H1 (cell line): ENCODE data around the gene CDC7. TPM values are rescaled to one million over a fixed set of nuclear protein-coding genes. Genes with fewer than 3 reads are reported as not detected.

Experiments
- CTCF ChIA-PET: fragments of 300-600 bp; sonication (Branson Sonifier 250); formaldehyde crosslinking; loops from one replicate; lab custom pipeline; 2021; ENCODE audit not compliant: partially characterized antibody; lab: Charles Lee
- POLR2A ChIA-PET: fragments of 300-600 bp; sonication (Branson Sonifier 250); formaldehyde crosslinking; loops from one replicate; lab custom pipeline; 2021; ENCODE audit warnings: inconsistent platforms; ENCODE audit not compliant: partially characterized antibody; lab: Charles Lee
- DNase-seq, 2 experiments: peaks; one replicate each; pipeline versions ENCODE4 v3.0.0 to v3.0.0-alpha.2; 2010 to 2022; ENCODE audit warnings: low spot score in 2 of 2, low read depth in 1 of 2, mixed read lengths in 1 of 2
- FAIRE-seq: peaks from 2 replicates; lab custom pipeline; 2011; peaks lifted over from hg19 to GRCh38; lab: Jason Lieb, UNC
- H2AFZ ChIP-seq: 2 replicates; pipeline ENCODE4 v1.8.1; 2012; ENCODE audit warnings: low read length, inconsistent platforms
- H2AK5ac ChIP-seq: 2 replicates; pipeline ENCODE4 v1.6.1; 2013; ENCODE audit warnings: low read depth, low read length
- H2BK120ac ChIP-seq: replicated peaks from 2 replicates; pipeline ENCODE3; 2013; ENCODE audit warnings: low read depth, low read length, inconsistent platforms
- H2BK12ac ChIP-seq: 2 replicates; pipeline ENCODE4 v1.6.1; 2013; ENCODE audit warnings: low read depth, low read length
- H2BK15ac ChIP-seq: 2 replicates; pipeline ENCODE4 v1.6.1; 2013; ENCODE audit warnings: low read length
- H2BK20ac ChIP-seq: 2 replicates; pipeline ENCODE4 v1.6.1; 2013; ENCODE audit warnings: low read length
- H2BK5ac ChIP-seq: 2 replicates; pipeline ENCODE4 v1.6.1; 2013; ENCODE audit warnings: low read depth, low read length
- H3K14ac ChIP-seq: 2 replicates; pipeline ENCODE4 v1.6.1; 2013; ENCODE audit warnings: inconsistent platforms; ENCODE audit not compliant: insufficient read length
- H3K18ac ChIP-seq: 2 replicates; pipeline ENCODE4 v1.6.1; 2013; ENCODE audit warnings: low read length; ENCODE audit errors: extremely low read depth
- H3K23ac ChIP-seq: 2 replicates; pipeline ENCODE4 v1.6.1; 2013; ENCODE audit warnings: inconsistent platforms; ENCODE audit not compliant: insufficient read length
- H3K23me2 ChIP-seq: 2 replicates; pipeline ENCODE4 v1.6.1; 2013; ENCODE audit warnings: low read depth, low read length
- H3K27ac ChIP-seq: 2 replicates; pipeline ENCODE4 v1.6.1; 2011; ENCODE audit warnings: low read depth, low read length, inconsistent platforms
- H3K27me3 ChIP-seq, 4 experiments: replicated peaks in 1 of 4; 1 replicate in 1 of 4; 2 replicates in 3 of 4; pipeline versions ENCODE4 v1.6.1 to v1.8.1; 2011 to 2013; ENCODE audit warnings: low read length in 3 of 4, mild to moderate bottlenecking in 3 of 4, inconsistent platforms in 2 of 4, mixed read lengths in 2 of 4, moderate library complexity in 1 of 4; ENCODE audit not compliant: control insufficient read depth in 3 of 4, insufficient read depth in 3 of 4; ENCODE audit errors: extremely low read depth in 1 of 4
- H3K36me3 ChIP-seq, 4 experiments: 2 replicates each; pipeline versions ENCODE4 v1.6.1 to v1.8.1; 2011 to 2013; ENCODE audit warnings: mild to moderate bottlenecking in 4 of 4, low read length in 3 of 4, moderate library complexity in 2 of 4, control low read depth in 1 of 4, inconsistent platforms in 1 of 4; ENCODE audit not compliant: insufficient read depth in 4 of 4, control insufficient read depth in 2 of 4
- H3K4ac ChIP-seq: replicated peaks from 2 replicates; pipeline ENCODE3; 2013; ENCODE audit warnings: low read length, low read depth, mixed read lengths, inconsistent platforms; ENCODE audit not compliant: insufficient read length
- H3K4me1 ChIP-seq, 4 experiments: replicated peaks in 1 of 4; 1 replicate in 1 of 4; 2 replicates in 3 of 4; pipeline versions ENCODE4 v1.6.1 to v1.8.1; 2011 to 2013; ENCODE audit warnings: low read length in 3 of 4, inconsistent platforms in 2 of 4, mixed read lengths in 1 of 4; ENCODE audit not compliant: insufficient read depth in 4 of 4, control insufficient read depth in 3 of 4
- H3K4me2 ChIP-seq, 2 experiments: 2 replicates each; pipeline versions ENCODE4 v1.6.1 to v1.8.1; 2011 to 2013; ENCODE audit warnings: low read depth in 2 of 2, low read length in 2 of 2, control low read depth in 1 of 2, inconsistent platforms in 1 of 2, mild to moderate bottlenecking in 1 of 2; ENCODE audit not compliant: insufficient read depth in 1 of 2
- H3K4me3 ChIP-seq, 4 experiments: fragments of 200-600, 300-600 bp in 1 of 4; sonication (generic), shearing (Covaris generic), sonication (Bioruptor Twin) in 1 of 4; 2 replicates each; pipeline versions ENCODE4 v1.5.1 to v1.8.1; 2011 to 2016; ENCODE audit warnings: low read length in 4 of 4, low read depth in 3 of 4, control low read depth in 2 of 4, inconsistent platforms in 2 of 4, mild to moderate bottlenecking in 2 of 4, mixed read lengths in 1 of 4, moderate library complexity in 1 of 4; ENCODE audit not compliant: insufficient read depth in 2 of 4; ENCODE audit errors: extremely low read depth in 1 of 4
- H3K56ac ChIP-seq: replicated peaks from 2 replicates; pipeline ENCODE3; 2013; ENCODE audit warnings: low read depth, mild to moderate bottlenecking, mixed read lengths, low read length, inconsistent platforms; ENCODE audit not compliant: insufficient read length
- H3K79me1 ChIP-seq: 2 replicates; pipeline ENCODE4 v1.6.1; 2013; ENCODE audit warnings: low read depth, low read length, control low read depth
- H3K79me2 ChIP-seq, 2 experiments: 2 replicates each; pipeline versions ENCODE4 v1.6.1 to v1.8.1; 2012 to 2013; ENCODE audit warnings: low read length in 2 of 2, mild to moderate bottlenecking in 2 of 2, inconsistent platforms in 1 of 2; ENCODE audit not compliant: insufficient read depth in 2 of 2, control insufficient read depth in 1 of 2
- H3K9ac ChIP-seq, 4 experiments: replicated peaks in 1 of 4; 1 replicate in 1 of 4; 2 replicates in 3 of 4; pipeline versions ENCODE4 v1.6.1 to v1.8.1; 2011 to 2013; ENCODE audit warnings: low read depth in 3 of 4, low read length in 3 of 4, control low read depth in 2 of 4, mild to moderate bottlenecking in 2 of 4, moderate library complexity in 2 of 4, inconsistent platforms in 1 of 4; ENCODE audit errors: extremely low read depth in 1 of 4
- H3K9me3 ChIP-seq, 2 experiments: 2 replicates each; pipeline versions ENCODE4 v1.6.1 to v1.8.1; 2012 to 2013; ENCODE audit warnings: mild to moderate bottlenecking in 2 of 2, moderate library complexity in 2 of 2, control low read depth in 1 of 2, inconsistent platforms in 1 of 2, low read depth in 1 of 2, low read length in 1 of 2, mixed read lengths in 1 of 2; ENCODE audit not compliant: insufficient read depth in 2 of 2
- H4K20me1 ChIP-seq, 2 experiments: replicated peaks in 1 of 2; 2 replicates each; pipeline versions ENCODE3 to v1.8.1; 2011 to 2013; ENCODE audit warnings: inconsistent platforms in 2 of 2, low read length in 2 of 2, mild to moderate bottlenecking in 1 of 2; ENCODE audit not compliant: insufficient read depth in 2 of 2, control insufficient read depth in 1 of 2
- H4K5ac ChIP-seq: 2 replicates; pipeline ENCODE4 v1.6.1; 2013; ENCODE audit warnings: low read length, low read depth, mixed read lengths, inconsistent platforms; ENCODE audit not compliant: insufficient read length
- H4K8ac ChIP-seq: 2 replicates; pipeline ENCODE4 v1.8.0; 2013; ENCODE audit warnings: mild to moderate bottlenecking, moderate library complexity, low read length, inconsistent platforms; ENCODE audit not compliant: insufficient read depth; ENCODE audit errors: extremely low read depth
- H4K91ac ChIP-seq: replicated peaks from 2 replicates; pipeline ENCODE3; 2013; ENCODE audit warnings: low read length, mixed read lengths, inconsistent platforms; ENCODE audit not compliant: insufficient read length
- HDAC6 ChIP-seq: IDR thresholded peaks from one replicate; pipeline ENCODE4 v1.7.1; 2012; ENCODE audit warnings: low read depth, mild to moderate bottlenecking, inconsistent platforms, low read length, moderate library complexity
- RBBP5 ChIP-seq: IDR thresholded peaks from 2 replicates; pipeline ENCODE4 v1.7.1; 2012; ENCODE audit warnings: low read depth, mild to moderate bottlenecking, inconsistent platforms, low read length, moderate library complexity, borderline replicate concordance
- SUZ12 ChIP-seq: fragments of 200-600 bp; sonication (generic); IDR thresholded peaks from 2 replicates; pipeline ENCODE4 v1.6.1; 2012; ENCODE audit warnings: mild to moderate bottlenecking, inconsistent platforms, low read length, moderate library complexity, mixed read lengths
- WGBS, 2 experiments: shearing (Covaris generic) in 1 of 2; methylation state at CpG; one replicate each; pipeline versions ENCODE4 v1.1.6 to v1.1.7; 2013 to 2015; ENCODE audit warnings: low lambda C conversion rate in 2 of 2, mixed read lengths in 2 of 2, inconsistent platforms in 1 of 2, low coverage in 1 of 2, missing lambda C conversion rate in 1 of 2; ENCODE audit not compliant: insufficient replicate concordance in 2 of 2, insufficient coverage in 1 of 2, insufficient read length in 1 of 2; ENCODE audit errors: extremely low coverage in 1 of 2, missing lambda C conversion rate in 1 of 2; 5-methylcytosine and 5-hydroxymethylcytosine counted together
- polyA plus RNA-seq, 7 experiments: library from polyadenylated mRNA; depleted of rRNA in 3 of 7; stranded (reverse) in 5 of 7; unstranded in 2 of 7; fragments of >200 nt in 5 of 7; fragments of 200-250 nt in 2 of 7; gene quantifications; 1 replicate in 5 of 7; 2 replicates in 1 of 7; 4 replicates in 1 of 7; pipeline versions ENCODE4 v1.2.1 to v1.2.3, GENCODE V29; 2011 to 2013; ENCODE audit warnings: missing spikeins in 2 of 7, mixed read lengths in 2 of 7
- total RNA-seq: library from RNA; stranded (reverse); fragmentation: NEBNext Ultra II Directional; extraction: Animal tissue kit (Norgen Biotek cat#: 25700); gene quantifications from 2 replicates; pipeline ENCODE4 v1.2.1, GENCODE V29; 2021

CDC7 gene
- total and polyA plus RNA-seq, 2 of the 8 experiments (the other 6 are each of a cell fraction or from before 2014, with no cell fraction given): 12.2 to 34.4 TPM

DNA sequence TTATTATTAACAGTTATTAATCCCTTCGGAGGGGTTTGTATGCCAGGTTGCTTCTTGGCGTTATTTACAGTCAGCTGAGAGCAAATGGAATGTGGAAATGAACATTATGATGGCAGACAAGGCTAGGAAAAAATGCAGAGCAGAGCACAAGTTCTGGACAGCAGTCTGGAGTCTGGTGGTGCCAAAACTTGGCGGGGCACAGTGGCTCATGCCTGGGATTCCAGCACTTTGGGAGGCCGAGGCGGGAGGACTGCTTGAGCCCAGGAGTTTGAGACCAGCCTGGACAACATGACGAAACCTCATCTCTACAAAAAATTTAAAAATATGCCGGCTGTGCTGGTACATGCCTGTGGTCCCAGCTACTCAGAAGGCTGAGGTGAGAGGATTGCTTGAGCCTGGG lies 67.6 kb downstream of the CDC7 start:
- H3K79me1 ChIP-seq: no peaks in the 10 kb centered on the region
- ChIA-PET POLR2A (no interaction called here), CTCF (no interaction called here)
- no peak overlapping the region for H3K27ac ChIP-seq
- H3K56ac ChIP-seq: no peak overlapping the region
- peaks cover 0 to 4% of the 10 kb centered on the region in 2 experiments; a peak in 2 of 4 replicates for H3K9me3 ChIP-seq
- no peak overlapping the region for H3K23ac ChIP-seq
- H2AFZ ChIP-seq: no peak overlapping the region
- DNase-seq: no peak
- H3K23me2 ChIP-seq: no peaks in the 10 kb centered on the region
- no peak overlapping the region for H3K14ac ChIP-seq
- no peaks in the 10 kb centered on the region for H4K20me1 ChIP-seq
- no peak overlapping the region for H3K9ac ChIP-seq
- no peak overlapping the region for H2AK5ac ChIP-seq
- H4K5ac ChIP-seq: no peak overlapping the region
- H2BK20ac ChIP-seq: no peak overlapping the region
- H3K27me3 ChIP-seq: no peaks in the 10 kb centered on the region
- no peak overlapping the region for H4K8ac ChIP-seq
- no peak overlapping the region for H3K4ac ChIP-seq
- H3K18ac ChIP-seq: no peak overlapping the region
- TF ChIP-seq SUZ12 (no peak), HDAC6 (no peak), RBBP5 (no peak)
- 91% methylated on average over 7 of the region's 7 CpGs; no CpG with 5 or more reads in 1 of the 2 experiments for WGBS, 2 experiments
- H2BK120ac ChIP-seq: no peak overlapping the region
- no peaks in the 10 kb centered on the region for H3K36me3 ChIP-seq
- H2BK5ac ChIP-seq: no peak overlapping the region
- no peak overlapping the region for H3K4me2 ChIP-seq
- no peak overlapping the region for H2BK15ac ChIP-seq
- no peak overlapping the region for H2BK12ac ChIP-seq
- FAIRE-seq: no peak
- H3K4me3 ChIP-seq: no peak overlapping the region
- no peak overlapping the region for H4K91ac ChIP-seq
- no peaks in the 10 kb centered on the region for H3K79me2 ChIP-seq
- H3K4me1 ChIP-seq: peaks cover 0 to 5% (median 2%) of the 10 kb centered on the region in 4 experiments; a peak in 3 of 7 replicates
